ENCODE data around the gene FLVCR2.

FLVCR2 gene

GRCh38 chr14:75675265-75675960 is 97.0 kb downstream of the FLVCR2 start:
- TF ChIP-seq, protein P1, sequence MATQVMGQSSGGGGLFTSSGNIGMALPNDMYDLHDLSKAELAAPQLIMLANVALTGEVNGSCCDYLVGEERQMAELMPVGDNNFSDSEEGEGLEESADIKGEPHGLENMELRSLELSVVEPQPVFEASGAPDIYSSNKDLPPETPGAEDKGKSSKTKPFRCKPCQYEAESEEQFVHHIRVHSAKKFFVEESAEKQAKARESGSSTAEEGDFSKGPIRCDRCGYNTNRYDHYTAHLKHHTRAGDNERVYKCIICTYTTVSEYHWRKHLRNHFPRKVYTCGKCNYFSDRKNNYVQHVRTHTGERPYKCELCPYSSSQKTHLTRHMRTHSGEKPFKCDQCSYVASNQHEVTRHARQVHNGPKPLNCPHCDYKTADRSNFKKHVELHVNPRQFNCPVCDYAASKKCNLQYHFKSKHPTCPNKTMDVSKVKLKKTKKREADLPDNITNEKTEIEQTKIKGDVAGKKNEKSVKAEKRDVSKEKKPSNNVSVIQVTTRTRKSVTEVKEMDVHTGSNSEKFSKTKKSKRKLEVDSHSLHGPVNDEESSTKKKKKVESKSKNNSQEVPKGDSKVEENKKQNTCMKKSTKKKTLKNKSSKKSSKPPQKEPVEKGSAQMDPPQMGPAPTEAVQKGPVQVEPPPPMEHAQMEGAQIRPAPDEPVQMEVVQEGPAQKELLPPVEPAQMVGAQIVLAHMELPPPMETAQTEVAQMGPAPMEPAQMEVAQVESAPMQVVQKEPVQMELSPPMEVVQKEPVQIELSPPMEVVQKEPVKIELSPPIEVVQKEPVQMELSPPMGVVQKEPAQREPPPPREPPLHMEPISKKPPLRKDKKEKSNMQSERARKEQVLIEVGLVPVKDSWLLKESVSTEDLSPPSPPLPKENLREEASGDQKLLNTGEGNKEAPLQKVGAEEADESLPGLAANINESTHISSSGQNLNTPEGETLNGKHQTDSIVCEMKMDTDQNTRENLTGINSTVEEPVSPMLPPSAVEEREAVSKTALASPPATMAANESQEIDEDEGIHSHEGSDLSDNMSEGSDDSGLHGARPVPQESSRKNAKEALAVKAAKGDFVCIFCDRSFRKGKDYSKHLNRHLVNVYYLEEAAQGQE (IDR thresholded peaks at IDR 0.05; ENCODE audit: insufficient read depth in 1 of 2, low read depth in 2 of 2, low read length in 2 of 2) = no peak
- TF ChIP-seq SIN3A (IDR thresholded peaks at IDR 0.05; ENCODE audit: borderline replicate concordance, insufficient read depth, low read length) = no peak

DNA sequence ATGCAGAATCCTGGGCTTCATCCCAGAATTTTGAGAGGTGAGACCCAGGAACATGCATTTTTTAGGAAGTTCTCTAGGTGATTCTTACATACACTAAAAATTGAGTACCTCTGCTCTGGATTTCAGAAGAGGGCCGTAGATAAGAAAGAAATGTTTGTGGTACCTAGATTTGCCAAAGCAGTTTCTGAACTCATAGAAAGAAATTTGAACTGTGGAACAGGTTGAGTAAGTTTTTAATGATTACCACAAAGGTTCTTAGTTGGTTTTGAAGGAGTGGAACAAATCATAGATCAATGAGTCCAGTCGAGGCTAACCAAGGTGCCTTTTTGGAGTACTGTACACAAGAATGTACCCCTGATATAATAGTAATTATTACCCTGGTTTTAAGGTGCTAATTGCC is 107.5 kb downstream of the FLVCR2 start:
- TF ChIP-seq TAF1 (IDR thresholded peaks at IDR 0.05; ENCODE audit: borderline replicate concordance, insufficient read depth, low read length) (no peak), FOXP2 (optimal IDR thresholded peaks at IDR 0.05; ENCODE audit: borderline replicate concordance, extremely low read depth, extremely low read length, insufficient read depth) (no peak), SIN3A (IDR thresholded peaks at IDR 0.05; ENCODE audit: borderline replicate concordance, insufficient read depth, low read length) (no peak), POLR2AphosphoS5 (IDR thresholded peaks at IDR 0.05; ENCODE audit: low read depth, low read length) (no peak)
- TF ChIP-seq, protein P1 (IDR thresholded peaks at IDR 0.05; ENCODE audit: insufficient read depth in 1 of 2, low read depth in 2 of 2, low read length in 2 of 2) = no peak

DNA sequence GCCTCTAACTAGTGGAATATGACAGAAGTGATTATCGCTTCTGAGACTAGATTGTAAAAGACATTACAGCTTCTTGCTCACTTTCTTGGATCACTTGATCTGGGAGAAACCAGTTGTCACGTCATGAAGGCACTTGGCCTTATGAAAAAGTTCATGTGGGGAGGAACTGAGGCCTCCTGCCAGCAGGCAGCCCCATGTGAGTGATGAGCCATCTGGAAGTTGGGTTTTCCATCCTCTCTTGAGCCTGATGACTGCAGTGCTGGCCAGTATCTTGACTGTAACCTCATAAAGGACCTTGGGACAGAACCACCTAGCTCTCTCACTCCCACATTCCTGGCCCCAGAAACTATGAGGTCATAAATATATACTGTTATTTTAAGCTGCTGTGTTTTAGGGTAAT is 110.6 kb downstream of the FLVCR2 start:
- no peak for TF ChIP-seq SIN3A (IDR thresholded peaks at IDR 0.05; ENCODE audit: borderline replicate concordance, insufficient read depth, low read length)
- TF ChIP-seq, protein P1 (IDR thresholded peaks at IDR 0.05; ENCODE audit: insufficient read depth in 1 of 2, low read depth in 2 of 2, low read length in 2 of 2) = no peak
- no peak for TF ChIP-seq TAF1 (IDR thresholded peaks at IDR 0.05; ENCODE audit: borderline replicate concordance, insufficient read depth, low read length)
- TF ChIP-seq POLR2AphosphoS5 (IDR thresholded peaks at IDR 0.05; ENCODE audit: low read depth, low read length) = no peak
- TF ChIP-seq FOXP2 (optimal IDR thresholded peaks at IDR 0.05; ENCODE audit: borderline replicate concordance, extremely low read depth, extremely low read length, insufficient read depth) = no peak

DNA sequence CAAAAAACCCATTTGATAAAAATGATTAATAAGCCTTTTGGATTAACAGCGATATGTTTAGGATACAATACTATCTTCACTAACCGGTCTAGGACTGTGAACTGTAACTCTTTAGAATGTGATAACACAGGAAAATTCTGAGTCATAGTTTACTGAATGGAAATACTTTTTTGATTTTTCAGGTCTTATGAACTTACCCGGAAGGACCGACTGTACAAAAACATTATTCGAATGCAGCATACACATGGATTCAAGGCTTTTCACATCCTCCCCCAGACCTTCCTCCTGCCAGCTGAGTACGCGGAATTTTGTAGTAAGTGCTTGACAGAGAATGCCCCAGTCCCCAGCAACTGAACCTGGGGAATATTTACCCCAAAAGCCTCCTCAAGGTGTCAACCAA is 111.6 kb downstream of the FLVCR2 start:
- no peak for TF ChIP-seq TAF1 (IDR thresholded peaks at IDR 0.05; ENCODE audit: borderline replicate concordance, insufficient read depth, low read length)
- TF ChIP-seq, protein P1 (IDR thresholded peaks at IDR 0.05; ENCODE audit: insufficient read depth in 1 of 2, low read depth in 2 of 2, low read length in 2 of 2) = no peak
- no peak for TF ChIP-seq FOXP2 (optimal IDR thresholded peaks at IDR 0.05; ENCODE audit: borderline replicate concordance, extremely low read depth, extremely low read length, insufficient read depth)
- no peak for TF ChIP-seq SIN3A (IDR thresholded peaks at IDR 0.05; ENCODE audit: borderline replicate concordance, insufficient read depth, low read length)
- no peak for TF ChIP-seq POLR2AphosphoS5 (IDR thresholded peaks at IDR 0.05; ENCODE audit: low read depth, low read length)

DNA sequence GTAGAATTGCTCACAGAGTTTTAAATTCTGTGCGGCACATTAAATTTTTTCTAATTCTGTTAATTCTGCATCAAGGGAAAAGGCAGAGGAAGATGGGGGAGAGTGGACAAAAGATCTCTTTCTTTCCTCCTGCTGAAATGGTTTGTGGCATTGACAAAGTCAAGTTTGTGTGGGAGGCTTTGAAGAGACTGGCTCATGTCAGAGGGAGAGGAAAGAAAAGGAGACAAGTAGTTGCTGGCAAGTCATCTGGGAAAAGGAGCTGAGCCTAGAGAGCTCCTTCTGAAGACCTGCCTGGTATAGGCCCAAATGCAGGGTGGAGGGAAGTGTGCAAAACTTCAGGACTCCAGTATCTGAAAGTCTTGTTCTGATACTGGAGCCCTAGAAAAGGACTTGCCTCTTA is 119.0 kb downstream of the FLVCR2 start:
- TF ChIP-seq, protein P1 (IDR thresholded peaks at IDR 0.05; ENCODE audit: insufficient read depth in 1 of 2, low read depth in 2 of 2, low read length in 2 of 2) = no peak
- no peak for TF ChIP-seq FOXP2 (optimal IDR thresholded peaks at IDR 0.05; ENCODE audit: borderline replicate concordance, extremely low read depth, extremely low read length, insufficient read depth)
- no peak for TF ChIP-seq SIN3A (IDR thresholded peaks at IDR 0.05; ENCODE audit: borderline replicate concordance, insufficient read depth, low read length)
- TF ChIP-seq POLR2AphosphoS5 (IDR thresholded peaks at IDR 0.05; ENCODE audit: low read depth, low read length) = no peak
- TF ChIP-seq TAF1 (IDR thresholded peaks at IDR 0.05; ENCODE audit: borderline replicate concordance, insufficient read depth, low read length) = no peak

All from PFSK-1 (cell line).